Peyer's patch (tissue), 4 donors: Measurements from ENCODE around the gene RING1.

Experiments used
- POLR2A ChIP-seq, 2 donors: fragments of 450-650 bp; IDR thresholded peaks; one replicate each; pipeline ENCODE4 v1.5.1; 2017; ENCODE audit warnings: antibody characterized with exemption in 2 of 2, mild to moderate bottlenecking in 2 of 2, moderate library complexity in 2 of 2
- TF ChIP-seq, protein P1 (sequence below), 6 experiments: fragments of 450-650 bp in 4 of 6; fragments of 200-600 bp in 2 of 6; sonication (generic) in 1 of 6; IDR thresholded peaks; one replicate each; pipeline ENCODE4 v1.5.1; 2017 to 2019; ENCODE audit warnings: antibody characterized with exemption in 6 of 6, mild to moderate bottlenecking in 3 of 6, moderate library complexity in 1 of 6

DNA sequence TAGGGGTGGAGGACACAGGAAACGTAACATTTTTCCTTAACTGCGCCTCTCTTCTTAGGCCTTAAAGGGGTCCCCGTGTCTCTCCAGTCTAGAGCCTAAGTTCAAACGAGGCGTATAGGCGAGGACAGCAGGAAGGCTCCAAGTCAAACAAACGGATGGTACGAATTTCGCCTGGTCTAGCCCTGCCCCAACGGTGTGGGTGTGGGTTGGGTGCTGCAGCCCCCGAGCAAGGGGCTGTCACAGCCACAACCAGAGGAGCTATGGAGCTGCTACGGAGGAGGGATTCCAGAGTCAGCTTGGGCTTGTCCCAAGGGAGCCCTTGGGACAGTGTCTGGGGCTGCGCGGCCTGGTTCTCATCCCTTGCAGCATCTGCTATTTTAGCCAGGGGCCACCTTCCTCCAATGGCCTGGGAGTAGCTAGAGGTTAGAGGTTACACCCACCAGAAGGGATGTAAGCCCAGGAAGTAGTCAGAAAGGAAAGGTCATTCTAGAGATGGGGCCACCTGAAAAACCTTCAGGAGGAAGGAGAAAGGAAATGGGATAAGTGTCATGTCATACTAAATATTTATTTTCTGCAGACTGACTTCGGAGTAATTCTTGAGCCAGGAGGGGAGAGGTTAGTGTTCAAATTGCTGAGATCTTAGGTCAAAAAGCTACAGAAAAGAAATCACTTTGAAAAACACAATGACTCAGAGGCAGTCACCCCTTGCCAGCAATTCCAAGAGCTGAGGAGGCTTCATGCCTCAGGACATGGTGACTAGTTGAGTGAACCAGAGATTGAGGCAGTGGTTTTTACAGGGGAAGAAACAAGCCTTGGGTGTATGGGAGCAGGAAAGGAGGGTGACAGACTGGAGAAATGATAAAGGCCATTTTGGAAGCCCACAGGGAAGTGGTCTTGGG, 41.7 kb downstream of the RING1 start:
- TF ChIP-seq POLR2A (IDR thresholded peaks at IDR 0.05): no peak
- TF ChIP-seq, protein P1, sequence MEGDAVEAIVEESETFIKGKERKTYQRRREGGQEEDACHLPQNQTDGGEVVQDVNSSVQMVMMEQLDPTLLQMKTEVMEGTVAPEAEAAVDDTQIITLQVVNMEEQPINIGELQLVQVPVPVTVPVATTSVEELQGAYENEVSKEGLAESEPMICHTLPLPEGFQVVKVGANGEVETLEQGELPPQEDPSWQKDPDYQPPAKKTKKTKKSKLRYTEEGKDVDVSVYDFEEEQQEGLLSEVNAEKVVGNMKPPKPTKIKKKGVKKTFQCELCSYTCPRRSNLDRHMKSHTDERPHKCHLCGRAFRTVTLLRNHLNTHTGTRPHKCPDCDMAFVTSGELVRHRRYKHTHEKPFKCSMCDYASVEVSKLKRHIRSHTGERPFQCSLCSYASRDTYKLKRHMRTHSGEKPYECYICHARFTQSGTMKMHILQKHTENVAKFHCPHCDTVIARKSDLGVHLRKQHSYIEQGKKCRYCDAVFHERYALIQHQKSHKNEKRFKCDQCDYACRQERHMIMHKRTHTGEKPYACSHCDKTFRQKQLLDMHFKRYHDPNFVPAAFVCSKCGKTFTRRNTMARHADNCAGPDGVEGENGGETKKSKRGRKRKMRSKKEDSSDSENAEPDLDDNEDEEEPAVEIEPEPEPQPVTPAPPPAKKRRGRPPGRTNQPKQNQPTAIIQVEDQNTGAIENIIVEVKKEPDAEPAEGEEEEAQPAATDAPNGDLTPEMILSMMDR (IDR thresholded peaks at IDR 0.05): no peak
